GM21381 (cell line): ENCODE measurements around the gene STRA6.

Experiments
- ATAC-seq: cut with Tn5 transposase; IDR thresholded peaks from one replicate; pipeline ENCODE4 v1.9.1; 2021; ENCODE audit warnings: mild to moderate bottlenecking, moderate library complexity; ENCODE audit not compliant: unreplicated experiment

Gene STRA6, protein sequence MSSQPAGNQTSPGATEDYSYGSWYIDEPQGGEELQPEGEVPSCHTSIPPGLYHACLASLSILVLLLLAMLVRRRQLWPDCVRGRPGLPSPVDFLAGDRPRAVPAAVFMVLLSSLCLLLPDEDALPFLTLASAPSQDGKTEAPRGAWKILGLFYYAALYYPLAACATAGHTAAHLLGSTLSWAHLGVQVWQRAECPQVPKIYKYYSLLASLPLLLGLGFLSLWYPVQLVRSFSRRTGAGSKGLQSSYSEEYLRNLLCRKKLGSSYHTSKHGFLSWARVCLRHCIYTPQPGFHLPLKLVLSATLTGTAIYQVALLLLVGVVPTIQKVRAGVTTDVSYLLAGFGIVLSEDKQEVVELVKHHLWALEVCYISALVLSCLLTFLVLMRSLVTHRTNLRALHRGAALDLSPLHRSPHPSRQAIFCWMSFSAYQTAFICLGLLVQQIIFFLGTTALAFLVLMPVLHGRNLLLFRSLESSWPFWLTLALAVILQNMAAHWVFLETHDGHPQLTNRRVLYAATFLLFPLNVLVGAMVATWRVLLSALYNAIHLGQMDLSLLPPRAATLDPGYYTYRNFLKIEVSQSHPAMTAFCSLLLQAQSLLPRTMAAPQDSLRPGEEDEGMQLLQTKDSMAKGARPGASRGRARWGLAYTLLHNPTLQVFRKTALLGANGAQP

DNA sequence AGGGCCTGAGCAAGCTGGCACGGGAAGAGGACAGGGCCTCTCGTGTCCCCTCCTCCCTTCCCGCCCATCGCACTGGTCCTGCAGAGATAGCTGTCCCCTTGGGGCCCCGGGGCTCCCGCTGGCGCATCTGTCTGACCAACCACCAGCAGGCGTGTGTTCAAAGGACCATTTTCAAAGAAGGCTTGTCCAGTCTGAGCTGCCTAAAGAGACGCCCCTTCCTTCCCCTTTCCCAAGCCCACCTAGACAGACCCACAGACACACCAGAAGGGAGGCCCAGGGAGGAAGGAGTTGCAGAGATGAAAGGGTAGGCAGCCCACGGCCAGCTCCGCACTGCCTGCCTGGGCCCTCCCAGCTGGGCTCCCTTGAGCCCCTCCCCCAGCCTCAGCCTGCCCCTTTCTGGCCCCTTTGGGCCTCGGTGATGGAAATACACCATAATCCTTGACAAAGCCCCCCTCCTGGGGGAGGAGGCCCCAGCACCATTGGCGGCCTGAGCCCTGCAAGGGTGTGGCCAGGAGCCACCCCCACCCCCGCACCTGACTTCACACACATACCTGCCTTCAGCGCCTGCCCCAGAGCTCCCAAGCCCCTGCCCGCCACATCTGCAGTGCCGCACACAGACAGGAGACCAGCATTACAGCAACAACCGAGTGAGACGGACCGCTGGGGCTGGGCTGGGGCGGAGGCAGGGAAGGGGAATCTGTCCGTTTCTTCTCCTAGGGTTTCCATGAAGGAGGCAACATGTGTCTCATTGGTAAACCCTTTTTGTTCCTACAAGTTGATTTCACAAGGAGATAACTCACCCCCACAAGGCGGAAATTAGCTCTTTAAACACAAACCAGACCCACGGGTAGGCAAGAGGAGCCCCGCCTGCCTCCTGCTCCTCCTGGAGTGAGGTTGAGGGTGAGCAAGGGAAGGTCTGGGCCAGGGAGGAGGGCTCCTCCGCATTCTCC, at the start of gene STRA6:
Gene STRA6 (minus strand): TSS at position 336 of the 950 bp plus-strand sequence. CDS start 520 bp downstream, outside the sequence.
- no peak for ATAC-seq

GRCh38 chr15:74252291-74252690, 49.7 kb upstream of the STRA6 start:
- no peak for ATAC-seq

DNA sequence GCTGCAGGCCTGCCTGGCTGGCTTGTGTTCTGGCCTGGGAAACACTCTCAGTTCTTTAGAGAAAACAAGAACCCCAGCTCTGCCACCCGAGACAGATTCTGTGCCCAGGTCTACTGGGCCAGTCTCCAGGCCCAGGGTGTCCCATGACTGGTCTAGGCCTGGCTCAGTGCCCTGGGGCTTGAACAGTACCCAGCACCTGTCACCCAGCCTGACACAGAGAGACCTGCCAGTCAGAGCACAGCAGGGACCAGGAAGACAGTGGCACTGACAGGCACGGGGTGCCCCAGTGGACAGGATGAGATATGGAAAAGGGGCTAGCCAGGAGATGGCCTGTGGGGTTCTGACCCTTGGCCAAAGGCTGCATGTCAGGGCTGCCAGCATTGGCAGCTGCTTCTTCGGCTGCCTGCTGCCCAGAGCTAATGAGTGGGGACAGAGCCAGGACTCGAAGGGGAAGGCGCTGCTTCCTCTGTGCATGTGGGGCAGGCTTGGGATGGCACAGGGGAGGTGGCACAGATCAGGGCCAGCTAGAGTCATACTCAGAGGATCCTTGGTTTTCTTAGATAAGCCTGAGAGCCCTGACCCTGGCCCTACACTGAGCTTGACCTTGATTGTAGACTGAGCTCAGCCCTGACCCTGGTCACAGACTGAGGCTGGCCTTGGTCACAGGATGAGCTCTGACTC, 48.7 kb upstream of the STRA6 start:
- ATAC-seq, result no peak

DNA sequence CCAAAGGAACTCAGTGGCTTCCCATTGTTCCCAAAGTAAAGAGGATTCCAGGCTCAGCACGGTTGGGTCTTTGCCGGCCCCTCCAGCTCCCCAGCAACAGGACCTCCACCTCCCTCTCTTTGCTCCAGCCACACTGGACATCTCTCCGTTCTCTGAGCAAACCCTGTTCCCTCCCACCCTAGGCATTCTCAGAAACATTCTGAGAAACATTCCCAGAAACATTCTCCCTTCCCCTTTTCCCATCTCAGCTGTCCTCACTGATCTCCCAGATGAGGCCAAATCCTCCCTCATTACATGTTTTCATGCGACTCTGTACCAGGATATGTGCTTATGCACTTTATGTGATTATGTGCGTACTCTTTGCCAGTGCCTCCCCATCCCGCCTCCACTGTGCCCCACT, 47.7 kb upstream of the STRA6 start:
- ATAC-seq, result no peak

GRCh38 chr15:74245342-74245931, 42.9 kb upstream of the STRA6 start:
- ATAC-seq, result no peak

GRCh38 chr15:74244822-74245341, 42.3 kb upstream of the STRA6 start:
- no peak for ATAC-seq

DNA sequence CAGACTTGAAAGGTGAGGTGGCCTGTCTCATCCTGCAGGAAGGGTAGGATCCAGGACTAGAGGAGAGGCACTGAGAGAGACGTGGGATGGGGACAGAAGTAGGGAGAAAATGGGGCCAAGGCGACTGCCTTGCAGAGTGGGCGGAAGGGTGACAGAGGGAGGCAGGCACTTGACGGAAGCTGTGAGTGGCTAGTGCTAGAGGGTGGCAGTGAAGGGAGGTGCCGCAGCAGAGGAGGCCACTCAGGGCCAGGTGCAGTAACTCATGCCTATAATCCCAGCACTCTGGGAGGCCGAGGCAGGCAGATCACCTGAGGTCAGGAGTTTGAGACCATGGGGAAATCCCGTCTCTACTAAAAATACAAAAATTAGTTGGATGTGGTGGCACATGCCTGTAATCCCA, 40.8 kb upstream of the STRA6 start:
- no peak for ATAC-seq

GRCh38 chr15:74242441-74243185, 40.0 kb upstream of the STRA6 start:
- ATAC-seq, result no peak

GRCh38 chr15:74240897-74241614, 38.5 kb upstream of the STRA6 start:
- no peak for ATAC-seq

DNA sequence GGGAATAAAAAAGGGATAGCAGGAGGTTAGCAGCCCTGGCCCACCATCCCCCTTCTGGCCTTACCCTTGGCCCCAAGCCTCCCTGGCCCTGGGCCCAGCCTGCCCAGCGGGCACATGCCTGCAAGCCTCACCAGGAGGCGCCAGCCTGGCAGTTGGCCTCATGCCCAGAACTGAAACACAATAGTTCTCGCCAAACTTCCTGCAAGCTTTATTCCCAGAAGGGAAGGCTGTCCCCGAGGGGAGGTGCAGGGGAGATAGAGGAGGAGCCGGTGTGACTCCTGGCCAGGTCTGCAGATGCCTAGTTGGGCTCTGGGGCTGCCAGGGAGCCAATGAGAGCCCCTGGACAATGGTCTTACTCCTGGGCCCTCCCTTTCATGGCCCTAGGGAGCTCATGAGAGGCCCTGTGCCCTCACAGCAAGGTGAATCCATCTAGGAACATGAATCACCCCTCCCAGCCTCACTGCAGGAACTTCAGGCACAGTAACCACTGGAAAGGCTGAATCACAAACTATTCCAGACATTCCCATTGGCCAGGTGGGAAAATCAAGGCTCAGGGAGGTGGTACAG, 37.5 kb upstream of the STRA6 start:
- no peak for ATAC-seq

GRCh38 chr15:74239051-74239705, 36.6 kb upstream of the STRA6 start:
- ATAC-seq, result no peak

GRCh38 chr15:74235962-74236361, 33.4 kb upstream of the STRA6 start, which contains the start of gene CCDC33:
Gene CCDC33 (plus strand): TSS chr15:74236326. CDS start chr15:74236720, 394 bp downstream.
- ATAC-seq, result no peak

DNA sequence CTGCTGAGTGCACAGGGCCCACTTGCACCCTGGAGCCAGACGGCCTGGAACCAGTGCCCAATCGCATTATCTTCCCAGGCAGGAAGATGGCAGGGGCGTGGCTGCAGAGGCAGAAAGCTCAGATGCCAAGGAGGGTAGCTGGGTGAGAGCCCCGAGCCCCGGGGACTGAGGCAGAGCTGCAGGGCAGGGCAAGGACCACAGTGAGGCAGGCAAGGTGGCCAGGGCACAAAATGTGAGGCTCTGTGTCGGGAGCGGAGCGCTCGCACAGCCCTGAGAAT, 31.9 kb upstream of the STRA6 start:
- ATAC-seq, result no peak

GRCh38 chr15:74233851-74234597, 31.4 kb upstream of the STRA6 start:
- no peak for ATAC-seq

DNA sequence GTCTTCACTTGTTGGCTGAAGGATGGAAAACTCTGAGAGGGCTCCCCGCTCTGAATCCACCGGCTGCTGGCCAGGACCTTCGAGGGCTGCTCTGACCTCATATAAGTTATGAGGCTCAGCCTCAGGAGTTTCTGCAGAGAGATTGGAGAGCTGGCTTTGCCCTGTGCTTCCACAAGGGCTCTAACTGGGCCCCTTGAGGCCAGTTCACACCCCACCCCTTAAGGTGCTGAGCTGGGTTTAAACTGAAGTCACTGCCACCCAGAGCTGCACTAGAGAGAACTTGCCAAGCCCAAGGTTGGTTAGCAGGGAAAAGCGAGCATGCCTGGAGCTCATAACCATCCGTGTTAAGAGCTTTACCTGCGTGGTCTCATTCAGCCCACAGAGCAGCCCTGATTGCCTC, 30.8 kb upstream of the STRA6 start:
- ATAC-seq, result no peak

DNA sequence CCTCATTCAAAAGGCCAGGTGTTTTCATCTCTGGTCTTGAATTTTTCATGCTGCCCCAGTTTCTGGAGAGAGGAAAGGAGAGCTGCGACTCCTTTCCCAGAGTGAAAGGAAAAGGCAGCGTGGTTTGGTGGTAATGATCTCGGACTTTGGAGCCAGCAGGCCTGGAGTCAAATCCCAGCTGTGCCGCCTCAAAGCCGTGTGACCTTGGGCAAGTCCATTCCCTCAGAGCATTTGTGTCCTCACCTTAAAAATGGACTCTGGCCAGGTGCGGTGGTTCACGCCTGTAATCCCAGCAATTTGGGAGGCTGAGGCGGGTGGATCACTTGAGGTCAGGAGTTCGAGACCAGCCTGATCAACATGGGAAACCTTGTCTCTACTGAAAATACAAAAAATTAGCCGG, 28.9 kb upstream of the STRA6 start:
- ATAC-seq, result no peak

DNA sequence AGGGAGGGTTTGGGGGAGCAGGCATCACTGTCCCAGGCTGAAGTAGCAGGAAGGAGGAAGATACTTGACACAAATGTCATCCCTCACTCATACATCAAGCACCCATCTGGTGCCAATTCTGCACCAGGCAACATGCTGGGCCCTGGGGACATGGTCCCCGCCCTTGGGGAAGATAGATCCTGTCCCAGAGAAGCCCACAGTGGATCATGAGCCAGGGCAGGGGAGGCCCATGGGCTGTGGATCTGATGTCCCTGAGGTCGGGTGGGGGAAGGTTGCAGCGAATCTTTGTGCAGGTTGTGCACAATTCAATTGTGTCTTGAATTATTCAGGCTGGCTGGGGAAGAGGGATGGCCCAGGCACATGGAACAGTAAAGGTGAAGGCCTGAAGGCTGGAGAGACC, 27.1 kb upstream of the STRA6 start:
- no peak for ATAC-seq
